ENCODE results near the gene PNKD.
A peak's percentile ranks its signal among the peaks of the same experiment; 100 is the strongest.
"Not testable (repeated sequence)": the region's sequence is repeated elsewhere in the genome, so short reads cannot be mapped to it uniquely, and the experiment has no call there.

PNKD gene

GRCh38 chr2:218271865-218272530 is 1.7 kb downstream of the PNKD start:
- DNase-seq: no peak
- H3K4me3 ChIP-seq (ENCODE audit: insufficient read depth, low read depth, low read length, poor library complexity, severe bottlenecking): no peak overlapping the region
- H3K36me3 ChIP-seq (ENCODE audit: control insufficient read depth, insufficient read depth, low read length): peaks cover 35% of the 10 kb centered on the region
- H3K27me3 ChIP-seq (replicated peaks; ENCODE audit: control insufficient read depth, insufficient read depth, low read length, poor library complexity, severe bottlenecking): no peaks in the 10 kb centered on the region
- H3K4me1 ChIP-seq (ENCODE audit: control insufficient read depth, insufficient read depth, low read length, poor library complexity, severe bottlenecking): peaks cover 28% of the 10 kb centered on the region
- H3K27ac ChIP-seq (ENCODE audit: insufficient read depth, low read length, poor library complexity, severe bottlenecking): peak overlapping the region; percentile 23
- H3K9me3 ChIP-seq (ENCODE audit: control insufficient read depth, low read length): no peaks in the 10 kb centered on the region

DNA sequence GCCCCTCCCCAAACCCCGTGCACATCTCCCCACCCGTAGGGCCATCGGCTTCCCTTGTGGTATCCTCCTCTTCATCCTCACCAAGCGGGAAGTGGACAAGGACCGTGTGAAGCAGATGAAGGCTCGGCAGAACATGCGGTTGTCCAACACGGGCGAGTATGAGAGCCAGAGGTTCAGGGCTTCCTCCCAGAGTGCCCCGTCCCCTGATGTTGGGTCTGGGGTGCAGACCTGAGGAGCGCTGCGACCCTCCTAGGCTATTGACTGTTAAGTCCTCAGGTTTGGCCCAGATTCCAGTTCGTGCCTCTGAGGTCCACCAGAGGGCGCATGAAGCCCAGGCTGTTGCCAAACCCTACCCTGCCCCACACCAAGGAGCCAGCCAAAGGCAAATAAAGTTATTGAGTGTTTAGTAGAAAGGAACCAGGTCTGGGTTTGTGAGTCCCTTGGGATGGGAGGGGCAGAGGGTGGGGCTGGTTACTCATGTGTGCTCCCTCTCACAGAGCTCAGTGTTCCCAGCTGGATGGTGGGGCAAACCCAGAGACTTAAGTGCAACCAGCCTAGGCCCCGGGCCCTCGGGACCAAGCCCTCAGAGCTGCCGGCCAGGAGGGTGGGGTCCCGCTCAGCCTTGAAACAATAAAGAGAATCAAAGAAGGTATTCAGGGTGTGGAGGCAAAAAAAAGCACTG is 2.4 kb downstream of the PNKD start:
- H3K4me1 ChIP-seq (ENCODE audit: control insufficient read depth, insufficient read depth, low read length, poor library complexity, severe bottlenecking): peaks cover 28% of the 10 kb centered on the region
- peak overlapping the region; percentile 23 for H3K27ac ChIP-seq (ENCODE audit: insufficient read depth, low read length, poor library complexity, severe bottlenecking)
- DNase-seq: peak; percentile 56 to 66 (median 61)
- no peaks in the 10 kb centered on the region for H3K9me3 ChIP-seq (ENCODE audit: control insufficient read depth, low read length)
- no peak overlapping the region for H3K4me3 ChIP-seq (ENCODE audit: insufficient read depth, low read depth, low read length, poor library complexity, severe bottlenecking)
- no peaks in the 10 kb centered on the region for H3K27me3 ChIP-seq (replicated peaks; ENCODE audit: control insufficient read depth, insufficient read depth, low read length, poor library complexity, severe bottlenecking)
- H3K36me3 ChIP-seq (ENCODE audit: control insufficient read depth, insufficient read depth, low read length): peaks cover 42% of the 10 kb centered on the region

DNA sequence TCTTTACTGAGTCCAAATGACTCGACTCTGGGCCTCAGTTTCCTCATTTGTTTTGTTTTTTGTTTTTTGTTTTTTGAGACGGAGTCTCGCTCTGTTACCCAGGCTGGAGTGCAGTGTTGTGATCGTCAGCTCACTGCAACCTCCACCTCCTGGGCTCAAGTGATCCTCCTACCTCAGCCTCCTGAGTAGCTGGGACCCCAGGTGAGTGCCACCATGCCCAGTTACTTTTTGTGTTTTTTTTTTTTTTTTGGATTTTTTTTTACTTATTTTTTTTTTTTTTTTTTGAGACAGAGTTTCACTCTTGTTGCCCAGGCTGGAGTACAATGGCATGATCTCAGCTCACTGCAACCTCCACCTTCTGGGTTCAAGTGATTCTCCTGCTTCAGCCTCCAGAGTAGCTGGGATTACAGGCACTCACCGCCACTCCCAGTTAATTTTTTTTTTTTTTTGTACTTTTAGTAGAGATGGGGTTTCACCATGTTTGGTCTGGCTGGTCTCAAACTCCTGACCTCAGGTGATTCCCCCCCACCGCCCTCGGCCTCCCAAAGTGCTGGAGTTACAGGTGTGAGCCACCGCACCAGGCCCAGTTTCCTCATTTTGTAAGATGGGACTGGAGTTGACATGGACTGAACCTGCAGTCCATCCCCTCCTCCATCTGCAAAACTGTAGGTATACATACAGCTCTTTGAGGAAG is 3.0 kb downstream of the PNKD start:
- not testable (repeated sequence) for H3K27ac ChIP-seq (ENCODE audit: insufficient read depth, low read length, poor library complexity, severe bottlenecking); H3K4me3 ChIP-seq (ENCODE audit: insufficient read depth, low read depth, low read length, poor library complexity, severe bottlenecking); H3K27me3 ChIP-seq (replicated peaks; ENCODE audit: control insufficient read depth, insufficient read depth, low read length, poor library complexity, severe bottlenecking); DNase-seq; H3K9me3 ChIP-seq (ENCODE audit: control insufficient read depth, low read length)
- Histone ChIP-seq H3K4me1 (ENCODE audit: control insufficient read depth, insufficient read depth, low read length, poor library complexity, severe bottlenecking) (peaks cover 28% of the 10 kb centered on the region), H3K36me3 (ENCODE audit: control insufficient read depth, insufficient read depth, low read length) (peaks cover 49% of the 10 kb centered on the region)

DNA sequence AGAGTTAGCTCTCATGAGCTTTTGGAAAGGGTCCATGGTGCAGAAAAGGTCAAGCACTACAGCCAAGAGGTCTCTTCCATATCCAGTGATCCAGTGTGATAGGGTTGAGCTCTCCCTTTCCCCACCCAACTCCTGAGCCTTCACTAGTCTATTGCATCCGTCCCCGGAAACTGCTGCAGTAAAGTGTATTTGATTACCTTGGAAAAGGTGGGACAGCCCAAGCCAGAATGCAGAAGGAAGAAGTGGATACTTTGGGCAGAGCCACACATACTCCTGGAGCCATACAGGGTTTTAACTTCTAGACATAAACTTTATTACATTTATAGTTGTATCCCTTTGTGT is 3.6 kb downstream of the PNKD start:
- no peak for DNase-seq
- Histone ChIP-seq H3K4me3 (ENCODE audit: insufficient read depth, low read depth, low read length, poor library complexity, severe bottlenecking) (no peak overlapping the region), H3K36me3 (ENCODE audit: control insufficient read depth, insufficient read depth, low read length) (peaks cover 54% of the 10 kb centered on the region), H3K27me3 (replicated peaks; ENCODE audit: control insufficient read depth, insufficient read depth, low read length, poor library complexity, severe bottlenecking) (no peaks in the 10 kb centered on the region), H3K4me1 (ENCODE audit: control insufficient read depth, insufficient read depth, low read length, poor library complexity, severe bottlenecking) (peaks cover 28% of the 10 kb centered on the region), H3K9me3 (ENCODE audit: control insufficient read depth, low read length) (no peaks in the 10 kb centered on the region), H3K27ac (ENCODE audit: insufficient read depth, low read length, poor library complexity, severe bottlenecking) (no peak overlapping the region)

- Histone ChIP-seq H3K4me3 (ENCODE audit: insufficient read depth, low read depth, low read length, poor library complexity, severe bottlenecking) (no peak overlapping the region), H3K27ac (ENCODE audit: insufficient read depth, low read length, poor library complexity, severe bottlenecking) (no peak overlapping the region)
- no peak for DNase-seq
Measured at GRCh38 chr2:218274586-218274985, 4.3 kb downstream of the PNKD start.

GRCh38 chr2:218275371-218276072 is 5.2 kb downstream of the PNKD start:
- Histone ChIP-seq H3K36me3 (ENCODE audit: control insufficient read depth, insufficient read depth, low read length) (peaks cover 71% of the 10 kb centered on the region), H3K27me3 (replicated peaks; ENCODE audit: control insufficient read depth, insufficient read depth, low read length, poor library complexity, severe bottlenecking) (no peaks in the 10 kb centered on the region), H3K27ac (ENCODE audit: insufficient read depth, low read length, poor library complexity, severe bottlenecking) (no peak overlapping the region), H3K4me3 (ENCODE audit: insufficient read depth, low read depth, low read length, poor library complexity, severe bottlenecking) (no peak overlapping the region), H3K4me1 (ENCODE audit: control insufficient read depth, insufficient read depth, low read length, poor library complexity, severe bottlenecking) (peaks cover 22% of the 10 kb centered on the region), H3K9me3 (ENCODE audit: control insufficient read depth, low read length) (no peaks in the 10 kb centered on the region)
- DNase-seq: no peak

More at GRCh38 chr2:218274586-218274985, 4.3 kb downstream of the PNKD start:
- H3K27me3 ChIP-seq (replicated peaks; ENCODE audit: control insufficient read depth, insufficient read depth, low read length, poor library complexity, severe bottlenecking): no peaks in the 10 kb centered on the region
- H3K9me3 ChIP-seq (ENCODE audit: control insufficient read depth, low read length): no peaks in the 10 kb centered on the region
- peaks cover 61% of the 10 kb centered on the region for H3K36me3 ChIP-seq (ENCODE audit: control insufficient read depth, insufficient read depth, low read length)
- H3K4me1 ChIP-seq (ENCODE audit: control insufficient read depth, insufficient read depth, low read length, poor library complexity, severe bottlenecking): peaks cover 22% of the 10 kb centered on the region

- DNase-seq: no peak
- Histone ChIP-seq H3K9me3 (ENCODE audit: control insufficient read depth, low read length) (no peaks in the 10 kb centered on the region), H3K27me3 (replicated peaks; ENCODE audit: control insufficient read depth, insufficient read depth, low read length, poor library complexity, severe bottlenecking) (no peaks in the 10 kb centered on the region), H3K27ac (ENCODE audit: insufficient read depth, low read length, poor library complexity, severe bottlenecking) (peak overlapping the region; percentile 31), H3K4me1 (ENCODE audit: control insufficient read depth, insufficient read depth, low read length, poor library complexity, severe bottlenecking) (peaks cover 8% of the 10 kb centered on the region), H3K36me3 (ENCODE audit: control insufficient read depth, insufficient read depth, low read length) (peaks cover 86% of the 10 kb centered on the region), H3K4me3 (ENCODE audit: insufficient read depth, low read depth, low read length, poor library complexity, severe bottlenecking) (no peak overlapping the region)
Measured at GRCh38 chr2:218276986-218277755, 6.9 kb downstream of the PNKD start.

DNA sequence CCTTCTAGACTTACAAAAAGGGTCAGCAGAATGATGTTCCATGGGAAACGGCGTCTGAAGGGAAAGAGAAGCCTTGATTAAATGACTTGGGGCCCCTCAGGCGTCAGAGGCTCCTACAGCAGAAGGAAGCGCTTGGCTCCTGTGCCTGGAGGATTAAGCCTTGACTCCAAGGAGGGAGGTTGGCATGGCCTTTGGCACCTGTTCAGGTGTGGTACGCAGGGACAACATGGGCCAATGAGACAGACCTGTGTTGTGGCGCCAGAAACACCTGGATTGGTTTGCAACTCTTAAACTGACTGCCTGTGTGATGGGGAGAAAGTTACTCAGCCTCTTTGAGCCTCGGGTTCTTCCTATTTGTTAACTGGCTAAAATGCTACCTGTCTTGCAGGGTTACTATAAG is 7.6 kb downstream of the PNKD start:
- H3K36me3 ChIP-seq (ENCODE audit: control insufficient read depth, insufficient read depth, low read length): peaks cover 92% of the 10 kb centered on the region
- DNase-seq: no peak
- no peak overlapping the region for H3K4me3 ChIP-seq (ENCODE audit: insufficient read depth, low read depth, low read length, poor library complexity, severe bottlenecking)
- H3K27ac ChIP-seq (ENCODE audit: insufficient read depth, low read length, poor library complexity, severe bottlenecking): no peak overlapping the region
- H3K27me3 ChIP-seq (replicated peaks; ENCODE audit: control insufficient read depth, insufficient read depth, low read length, poor library complexity, severe bottlenecking): no peaks in the 10 kb centered on the region
- peaks cover 5% of the 10 kb centered on the region for H3K4me1 ChIP-seq (ENCODE audit: control insufficient read depth, insufficient read depth, low read length, poor library complexity, severe bottlenecking)
- no peaks in the 10 kb centered on the region for H3K9me3 ChIP-seq (ENCODE audit: control insufficient read depth, low read length)

DNA sequence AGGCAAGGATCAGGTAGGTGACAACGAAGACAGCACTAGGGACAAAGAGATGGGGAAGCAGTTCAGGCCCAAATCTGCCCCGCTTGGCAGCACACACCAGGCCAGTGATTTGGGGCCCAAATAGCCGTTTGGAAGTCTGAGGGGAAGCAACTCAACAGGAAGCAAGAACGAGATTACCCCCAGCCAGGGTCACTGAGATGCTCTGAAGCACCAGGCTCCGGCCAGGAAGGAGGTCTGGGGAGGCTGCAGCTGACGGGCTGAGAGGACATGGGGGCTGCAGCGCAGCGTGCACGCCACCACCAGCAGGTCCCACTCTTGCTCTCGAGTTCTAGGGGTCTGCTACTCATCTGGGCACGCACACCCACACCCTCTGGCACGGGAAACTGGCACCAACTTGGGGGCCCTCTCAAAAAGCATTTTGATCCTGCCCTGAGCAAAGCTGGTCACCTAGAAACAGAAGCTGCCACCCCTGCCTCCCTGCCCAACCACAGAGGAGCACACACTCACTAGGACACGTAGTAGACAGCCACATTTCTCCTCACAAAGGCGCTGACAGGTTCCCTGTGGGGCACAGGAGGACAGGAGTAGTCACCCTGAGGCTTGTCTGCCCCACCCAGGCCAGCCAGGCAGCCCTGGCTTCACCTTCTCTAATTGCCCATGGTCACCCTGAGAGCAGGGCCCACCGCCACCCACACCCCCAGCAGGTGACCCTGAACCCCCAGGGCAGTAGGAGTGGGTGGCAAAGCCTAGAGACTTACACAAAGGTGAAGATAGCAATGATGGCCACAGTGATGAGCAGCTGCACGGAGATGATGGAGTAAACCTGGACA is 8.4 kb downstream of the PNKD start:
- Histone ChIP-seq H3K27me3 (replicated peaks; ENCODE audit: control insufficient read depth, insufficient read depth, low read length, poor library complexity, severe bottlenecking) (no peaks in the 10 kb centered on the region), H3K4me1 (ENCODE audit: control insufficient read depth, insufficient read depth, low read length, poor library complexity, severe bottlenecking) (peaks cover 11% of the 10 kb centered on the region), H3K4me3 (ENCODE audit: insufficient read depth, low read depth, low read length, poor library complexity, severe bottlenecking) (no peak overlapping the region), H3K27ac (ENCODE audit: insufficient read depth, low read length, poor library complexity, severe bottlenecking) (peak overlapping the region; percentile 26), H3K36me3 (ENCODE audit: control insufficient read depth, insufficient read depth, low read length) (peaks cover 91% of the 10 kb centered on the region), H3K9me3 (ENCODE audit: control insufficient read depth, low read length) (no peaks in the 10 kb centered on the region)
- no peak for DNase-seq

Data from effector memory CD4-positive, alpha-beta T cell (primary cell).